Trophoblast cell (in vitro differentiated cells and primary cell): ENCODE measurements around the gene B3GALT5.

Experiments
- DNase-seq, 2 donors: peaks; one replicate each; pipeline ENCODE4 v3.0.0-alpha.2; 2016
- H2AFZ ChIP-seq: 2 replicates; pipeline ENCODE4 v1.6.1; 2013; ENCODE audit warnings: low read length, moderate library complexity, mild to moderate bottlenecking; ENCODE audit not compliant: insufficient read depth, poor library complexity
- H2AK5ac ChIP-seq: 2 replicates; pipeline ENCODE4 v1.6.1; 2013; ENCODE audit warnings: mild to moderate bottlenecking, low read length
- H2BK120ac ChIP-seq: 2 replicates; pipeline ENCODE4 v1.6.1; 2013; ENCODE audit warnings: low read length, mild to moderate bottlenecking, moderate library complexity; ENCODE audit not compliant: insufficient read depth, poor library complexity
- H2BK12ac ChIP-seq: 2 replicates; pipeline ENCODE4 v1.6.1; 2013; ENCODE audit warnings: mild to moderate bottlenecking, low read length, moderate library complexity
- H2BK5ac ChIP-seq: 2 replicates; pipeline ENCODE4 v1.6.1; 2013; ENCODE audit warnings: low read length, low read depth, moderate library complexity, mild to moderate bottlenecking; ENCODE audit not compliant: poor library complexity
- H3K14ac ChIP-seq: 2 replicates; pipeline ENCODE4 v1.6.1; 2013; ENCODE audit warnings: mild to moderate bottlenecking, low read length
- H3K18ac ChIP-seq: 2 replicates; pipeline ENCODE4 v1.6.1; 2013; ENCODE audit warnings: mild to moderate bottlenecking, low read length
- H3K23ac ChIP-seq: 2 replicates; pipeline ENCODE4 v1.6.1; 2013; ENCODE audit warnings: low read length
- H3K27ac ChIP-seq: 2 replicates; pipeline ENCODE4 v1.5.1; 2013; ENCODE audit warnings: low read depth, mild to moderate bottlenecking, inconsistent platforms, low read length, moderate library complexity
- H3K27me3 ChIP-seq: 2 replicates; pipeline ENCODE4 v1.6.1; 2013; ENCODE audit warnings: inconsistent platforms, mild to moderate bottlenecking, low read length, moderate library complexity; ENCODE audit not compliant: insufficient read depth
- H3K36me3 ChIP-seq, 2 experiments: 1 replicate in 1 of 2; 2 replicates in 1 of 2; pipeline ENCODE4 v1.6.1; 2013; ENCODE audit warnings: low read length in 2 of 2, mild to moderate bottlenecking in 2 of 2, moderate library complexity in 1 of 2; ENCODE audit not compliant: insufficient read depth in 2 of 2, control insufficient read depth in 1 of 2
- H3K4ac ChIP-seq: 2 replicates; pipeline ENCODE4 v1.6.1; 2013; ENCODE audit warnings: low read depth, mild to moderate bottlenecking, low read length, moderate library complexity
- H3K4me1 ChIP-seq, 2 experiments: 1 replicate in 1 of 2; 2 replicates in 1 of 2; pipeline ENCODE4 v1.6.1; 2013; ENCODE audit warnings: low read length in 2 of 2, mild to moderate bottlenecking in 2 of 2, moderate library complexity in 1 of 2; ENCODE audit not compliant: insufficient read depth in 2 of 2, control insufficient read depth in 1 of 2
- H3K4me2 ChIP-seq: 2 replicates; pipeline ENCODE4 v1.6.1; 2013; ENCODE audit warnings: inconsistent platforms, mild to moderate bottlenecking, low read length, moderate library complexity
- H3K4me3 ChIP-seq: 2 replicates; pipeline ENCODE4 v1.5.1; 2013; ENCODE audit warnings: mild to moderate bottlenecking, low read depth, low read length, inconsistent platforms
- H3K79me1 ChIP-seq: one replicate; pipeline ENCODE4 v1.6.1; 2013; ENCODE audit warnings: low read length
- H3K79me2 ChIP-seq: 2 replicates; pipeline ENCODE4 v1.6.1; 2013; ENCODE audit warnings: low read length, mild to moderate bottlenecking; ENCODE audit not compliant: control insufficient read depth, insufficient read depth, poor library complexity
- H3K9ac ChIP-seq: 2 replicates; pipeline ENCODE4 v1.6.1; 2013; ENCODE audit warnings: mild to moderate bottlenecking, low read length
- H3K9me3 ChIP-seq: 2 replicates; pipeline ENCODE4 v1.6.1; 2013; ENCODE audit warnings: low read depth, mild to moderate bottlenecking, control low read depth, inconsistent platforms, low read length; ENCODE audit not compliant: insufficient read depth
- H4K12ac ChIP-seq: 2 replicates; pipeline ENCODE4 v1.6.1; 2013; ENCODE audit warnings: low read depth, mild to moderate bottlenecking, low read length, moderate library complexity
- H4K8ac ChIP-seq: 2 replicates; pipeline ENCODE4 v1.6.1; 2013; ENCODE audit warnings: low read depth, mild to moderate bottlenecking, low read length, moderate library complexity
- H4K91ac ChIP-seq: one replicate; pipeline ENCODE4 v1.6.1; 2013; ENCODE audit warnings: low read depth, mild to moderate bottlenecking, low read length, moderate library complexity
- WGBS: extraction: QIAGEN DNeasy Blood & Tissue Kit; methylation state at CpG from one replicate; pipeline ENCODE4 v1.1.7; 2013; ENCODE audit warnings: missing lambda C conversion rate; ENCODE audit not compliant: insufficient read length, insufficient coverage; ENCODE audit errors: extremely low coverage; 5-methylcytosine and 5-hydroxymethylcytosine counted together

Gene B3GALT5

GRCh38 chr21:39616211-39616772, 3.6 kb downstream of the B3GALT5 start:
- no peak overlapping the region for H4K91ac ChIP-seq
- H2BK120ac ChIP-seq, result no peak overlapping the region
- DNase-seq, result no peak
- peaks cover 1% of the 10 kb centered on the region for H3K79me1 ChIP-seq
- peaks cover 6 to 9% of the 10 kb centered on the region in 2 experiments for H3K4me1 ChIP-seq
- no peak overlapping the region for H3K4me3 ChIP-seq
- no peak overlapping the region for H3K14ac ChIP-seq
- H3K23ac ChIP-seq, result no peak overlapping the region
- no peaks in the 10 kb centered on the region for H3K79me2 ChIP-seq
- no peak overlapping the region for H2BK5ac ChIP-seq
- no peaks in the 10 kb centered on the region for H3K36me3 ChIP-seq
- H3K27me3 ChIP-seq, result no peaks in the 10 kb centered on the region
- no peak overlapping the region for H4K8ac ChIP-seq
- no peak overlapping the region for H2AFZ ChIP-seq
- H3K27ac ChIP-seq, result no peak overlapping the region
- H3K9ac ChIP-seq, result no peak overlapping the region
- H2AK5ac ChIP-seq, result no peak overlapping the region
- no CpG with 5 or more reads among the region's 5 CpGs for WGBS
- H3K9me3 ChIP-seq, result peaks cover 4% of the 10 kb centered on the region
- no peak overlapping the region for H3K4me2 ChIP-seq
- H2BK12ac ChIP-seq, result no peak overlapping the region
- no peak overlapping the region for H4K12ac ChIP-seq
- no peak overlapping the region for H3K18ac ChIP-seq
- no peak overlapping the region for H3K4ac ChIP-seq

- H3K9me3 ChIP-seq, result peaks cover 2% of the 10 kb centered on the region
- H3K23ac ChIP-seq, result no peak overlapping the region
- H3K79me2 ChIP-seq, result no peaks in the 10 kb centered on the region
- H3K18ac ChIP-seq, result no peak overlapping the region
- no peak overlapping the region for H4K91ac ChIP-seq
- H3K9ac ChIP-seq, result no peak overlapping the region
- no peak overlapping the region for H2BK5ac ChIP-seq
- no peaks in the 10 kb centered on the region for H3K36me3 ChIP-seq
- H4K8ac ChIP-seq, result no peak overlapping the region
- no peak overlapping the region for H3K27ac ChIP-seq
- no peak for DNase-seq
- H2AFZ ChIP-seq, result no peak overlapping the region
- no peaks in the 10 kb centered on the region for H3K27me3 ChIP-seq
- H4K12ac ChIP-seq, result no peak overlapping the region
- no peak overlapping the region for H2AK5ac ChIP-seq
- no peak overlapping the region for H3K4me3 ChIP-seq
- H3K79me1 ChIP-seq, result no peaks in the 10 kb centered on the region
- no peak overlapping the region for H2BK12ac ChIP-seq
- H2BK120ac ChIP-seq, result no peak overlapping the region
- H3K4me2 ChIP-seq, result no peak overlapping the region
- no peaks in the 10 kb centered on the region for H3K4me1 ChIP-seq
- no peak overlapping the region for H3K14ac ChIP-seq
- H3K4ac ChIP-seq, result no peak overlapping the region
Observed at GRCh38 chr21:39620856-39621255, 8.1 kb downstream of the B3GALT5 start.

GRCh38 chr21:39625211-39625895, 12.6 kb downstream of the B3GALT5 start:
- Histone ChIP-seq H3K4ac (no peak overlapping the region), H2BK5ac (no peak overlapping the region), H3K79me2 (no peaks in the 10 kb centered on the region), H3K79me1 (no peaks in the 10 kb centered on the region), H4K91ac (no peak overlapping the region), H3K23ac (no peak overlapping the region), H2AK5ac (no peak overlapping the region), H3K9ac (no peak overlapping the region), H3K36me3 (no peaks in the 10 kb centered on the region), H3K4me1 (peaks cover 0 to 4% of the 10 kb centered on the region in 2 experiments), H2BK120ac (no peak overlapping the region), H2AFZ (no peak overlapping the region), H3K27ac (no peak overlapping the region), H3K9me3 (no peaks in the 10 kb centered on the region), H3K18ac (no peak overlapping the region), H4K8ac (no peak overlapping the region), H3K14ac (no peak overlapping the region), H2BK12ac (no peak overlapping the region), H4K12ac (no peak overlapping the region), H3K27me3 (no peaks in the 10 kb centered on the region), H3K4me2 (no peak overlapping the region), H3K4me3 (no peak overlapping the region)
- no peak for DNase-seq
- no CpG with 5 or more reads among the region's 12 CpGs for WGBS

- Histone ChIP-seq H2AFZ (no peak overlapping the region), H3K9me3 (no peaks in the 10 kb centered on the region), H3K4me3 (no peak overlapping the region), H3K9ac (no peak overlapping the region), H3K36me3 (no peaks in the 10 kb centered on the region), H3K18ac (no peak overlapping the region), H3K79me1 (no peaks in the 10 kb centered on the region), H4K12ac (no peak overlapping the region), H3K27ac (no peak overlapping the region), H3K4me1 (peaks cover 3 to 4% of the 10 kb centered on the region in 2 experiments), H3K4ac (no peak overlapping the region), H3K14ac (no peak overlapping the region), H4K91ac (no peak overlapping the region), H3K27me3 (no peaks in the 10 kb centered on the region), H3K79me2 (no peaks in the 10 kb centered on the region), H2BK5ac (no peak overlapping the region), H3K4me2 (no peak overlapping the region), H2BK12ac (no peak overlapping the region), H2AK5ac (no peak overlapping the region), H2BK120ac (no peak overlapping the region), H3K23ac (no peak overlapping the region), H4K8ac (no peak overlapping the region)
- no CpG with 5 or more reads among the region's 8 CpGs for WGBS
- DNase-seq, result no peak
Observed at GRCh38 chr21:39628385-39628784, 15.6 kb downstream of the B3GALT5 start.
